Progenitor cell of endocrine pancreas (in vitro differentiated cells): ENCODE data around the gene SH3GLB2. TPM values are rescaled to one million over a fixed set of nuclear protein-coding genes. Genes with fewer than 3 reads are reported as not detected.

Experiments used
- DNase-seq: peaks from one replicate; pipeline ENCODE4 v3.0.0; 2021; ENCODE audit warnings: low spot score; ENCODE audit not compliant: unreplicated experiment
- H3K27ac Mint-ChIP-seq: 2 replicates; pipeline ENCODE4 v1.8.0; 2021; ENCODE audit warnings: mild to moderate bottlenecking, moderate library complexity, mixed read lengths
- H3K27me3 Mint-ChIP-seq: 2 replicates; pipeline ENCODE4 v1.8.0; 2021; ENCODE audit warnings: mixed read lengths
- H3K36me3 Mint-ChIP-seq: 2 replicates; pipeline ENCODE4 v1.8.0; 2022; ENCODE audit warnings: mixed read lengths; ENCODE audit not compliant: insufficient read depth
- H3K4me1 Mint-ChIP-seq: 2 replicates; pipeline ENCODE4 v1.8.0; 2021; ENCODE audit warnings: low read depth, mixed read lengths
- H3K4me3 Mint-ChIP-seq: 2 replicates; pipeline ENCODE4 v1.8.0; 2021; ENCODE audit warnings: low read depth, mild to moderate bottlenecking, moderate library complexity, mixed read lengths
- H3K9me3 Mint-ChIP-seq: 2 replicates; pipeline ENCODE4 v1.8.0; 2021; ENCODE audit warnings: low read depth, mixed read lengths
- total RNA-seq: library from RNA; stranded (reverse); gene quantifications from 2 replicates; pipeline ENCODE4 v1.2.1, GENCODE V29; 2021
- TF ChIP-seq, protein P1 (sequence below): fragments of 200-600 bp; sonication (generic); IDR thresholded peaks from one replicate; pipeline ENCODE4 v1.5.0; 2021; ENCODE audit warnings: antibody characterized with exemption, mild to moderate bottlenecking; ENCODE audit not compliant: unreplicated experiment

SH3GLB2 gene
- total RNA-seq, 1 donor from 2014 or later, result 183 TPM

DNA sequence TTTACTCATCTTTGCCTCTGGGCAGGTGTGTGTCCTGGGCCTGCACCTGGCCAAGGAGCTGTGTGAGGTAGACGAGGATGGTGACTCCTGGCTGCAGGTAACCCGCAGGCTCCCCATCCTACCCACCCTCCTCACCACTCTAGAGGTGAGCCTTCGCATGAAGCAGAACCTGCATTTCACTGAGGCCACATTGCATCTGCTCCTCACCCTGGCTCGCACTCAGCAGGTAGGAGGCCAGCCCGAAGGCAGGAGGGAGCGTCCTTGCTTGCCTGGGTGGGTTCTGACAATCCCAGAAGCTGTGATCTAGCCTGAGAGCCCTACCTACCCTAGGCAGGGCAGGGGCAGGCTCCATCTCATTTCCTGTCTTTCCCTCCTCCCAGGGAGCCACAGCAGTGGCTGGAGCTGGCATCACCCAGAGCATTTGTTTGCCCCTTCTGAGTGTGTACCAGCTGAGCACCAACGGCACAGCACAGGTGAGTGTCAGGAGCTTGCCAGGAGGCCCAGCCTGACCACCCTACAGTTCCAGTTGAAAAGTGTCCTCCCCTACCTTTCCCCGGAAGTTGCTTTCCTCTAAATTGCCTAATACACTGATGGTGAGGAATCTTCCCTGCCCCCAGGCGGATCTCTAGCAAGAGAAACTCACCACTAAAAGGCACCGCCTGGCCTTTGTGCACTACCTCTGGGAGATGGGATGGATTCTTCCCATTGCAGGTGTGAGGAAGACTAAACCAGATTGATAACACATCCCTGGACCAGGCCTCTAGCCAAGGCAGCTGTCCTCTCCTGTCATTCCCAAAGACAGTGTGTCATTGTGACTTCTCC lies 26.4 kb downstream of the SH3GLB2 start:
- H3K9me3 Mint-ChIP-seq, result no peaks in the 10 kb centered on the region
- peaks cover 24% of the 10 kb centered on the region for H3K36me3 Mint-ChIP-seq
- H3K27me3 Mint-ChIP-seq, result no peaks in the 10 kb centered on the region
- no peak for DNase-seq
- H3K4me1 Mint-ChIP-seq, result no peaks in the 10 kb centered on the region
- H3K27ac Mint-ChIP-seq, result peak overlapping the region; percentile 73
- TF ChIP-seq, protein P1, sequence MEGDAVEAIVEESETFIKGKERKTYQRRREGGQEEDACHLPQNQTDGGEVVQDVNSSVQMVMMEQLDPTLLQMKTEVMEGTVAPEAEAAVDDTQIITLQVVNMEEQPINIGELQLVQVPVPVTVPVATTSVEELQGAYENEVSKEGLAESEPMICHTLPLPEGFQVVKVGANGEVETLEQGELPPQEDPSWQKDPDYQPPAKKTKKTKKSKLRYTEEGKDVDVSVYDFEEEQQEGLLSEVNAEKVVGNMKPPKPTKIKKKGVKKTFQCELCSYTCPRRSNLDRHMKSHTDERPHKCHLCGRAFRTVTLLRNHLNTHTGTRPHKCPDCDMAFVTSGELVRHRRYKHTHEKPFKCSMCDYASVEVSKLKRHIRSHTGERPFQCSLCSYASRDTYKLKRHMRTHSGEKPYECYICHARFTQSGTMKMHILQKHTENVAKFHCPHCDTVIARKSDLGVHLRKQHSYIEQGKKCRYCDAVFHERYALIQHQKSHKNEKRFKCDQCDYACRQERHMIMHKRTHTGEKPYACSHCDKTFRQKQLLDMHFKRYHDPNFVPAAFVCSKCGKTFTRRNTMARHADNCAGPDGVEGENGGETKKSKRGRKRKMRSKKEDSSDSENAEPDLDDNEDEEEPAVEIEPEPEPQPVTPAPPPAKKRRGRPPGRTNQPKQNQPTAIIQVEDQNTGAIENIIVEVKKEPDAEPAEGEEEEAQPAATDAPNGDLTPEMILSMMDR, result no peak
- no peak overlapping the region for H3K4me3 Mint-ChIP-seq

DNA sequence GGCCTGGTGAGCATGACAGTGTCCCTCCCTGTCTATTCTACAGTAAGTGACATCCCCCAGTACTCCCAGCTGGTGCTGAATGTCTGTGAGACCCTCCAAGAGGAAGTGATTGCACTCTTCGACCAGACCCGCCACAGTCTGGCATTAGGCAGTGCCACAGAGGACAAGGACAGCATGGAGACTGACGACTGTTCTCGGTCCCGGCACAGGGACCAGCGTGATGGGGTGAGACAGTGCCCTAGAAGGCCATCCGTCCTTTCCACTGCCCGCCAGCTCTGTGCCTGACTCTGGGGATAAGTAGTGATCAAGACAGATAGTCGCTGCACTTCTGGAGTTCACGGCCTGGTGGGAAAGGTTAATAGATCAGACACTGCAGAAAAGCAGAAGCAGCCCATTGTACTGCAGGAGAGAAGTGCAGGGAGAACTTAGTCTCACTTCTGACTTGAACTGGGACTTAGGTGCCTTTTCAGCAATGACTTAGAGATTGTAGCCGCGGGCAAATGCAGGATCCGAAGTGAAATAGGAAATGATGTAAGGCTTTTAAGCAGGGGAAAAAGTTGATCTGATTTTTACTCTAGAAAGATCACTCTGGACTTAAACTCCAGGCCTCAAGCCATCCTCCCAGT lies 28.4 kb downstream of the SH3GLB2 start:
- no peaks in the 10 kb centered on the region for H3K4me1 Mint-ChIP-seq
- H3K4me3 Mint-ChIP-seq, result no peak overlapping the region
- no peaks in the 10 kb centered on the region for H3K27me3 Mint-ChIP-seq
- peaks cover 28% of the 10 kb centered on the region for H3K36me3 Mint-ChIP-seq
- no peak overlapping the region for H3K27ac Mint-ChIP-seq
- TF ChIP-seq, protein P1, result no peak
- no peaks in the 10 kb centered on the region for H3K9me3 Mint-ChIP-seq
- DNase-seq, result no peak

DNA sequence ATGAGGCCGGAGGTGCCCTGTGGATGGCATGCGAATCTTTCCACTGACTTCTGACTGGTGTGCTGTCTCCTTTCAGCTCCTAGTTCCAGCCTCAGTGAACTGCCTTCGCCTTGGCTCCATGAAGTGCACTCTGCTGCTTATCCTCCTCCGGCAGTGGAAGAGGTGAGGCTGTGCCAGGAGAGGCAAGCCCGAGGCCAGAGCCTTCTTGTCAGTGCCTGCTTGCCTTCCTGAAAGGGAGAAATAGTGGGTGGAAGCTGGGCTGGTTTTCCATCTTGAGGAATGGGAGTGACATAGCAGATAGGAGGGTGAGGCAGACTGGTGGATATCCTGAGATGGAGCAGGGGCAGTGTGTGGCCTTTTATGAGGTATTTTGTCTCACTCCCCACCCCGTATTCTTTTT lies 29.7 kb downstream of the SH3GLB2 start:
- peaks cover 36% of the 10 kb centered on the region for H3K36me3 Mint-ChIP-seq

DNA sequence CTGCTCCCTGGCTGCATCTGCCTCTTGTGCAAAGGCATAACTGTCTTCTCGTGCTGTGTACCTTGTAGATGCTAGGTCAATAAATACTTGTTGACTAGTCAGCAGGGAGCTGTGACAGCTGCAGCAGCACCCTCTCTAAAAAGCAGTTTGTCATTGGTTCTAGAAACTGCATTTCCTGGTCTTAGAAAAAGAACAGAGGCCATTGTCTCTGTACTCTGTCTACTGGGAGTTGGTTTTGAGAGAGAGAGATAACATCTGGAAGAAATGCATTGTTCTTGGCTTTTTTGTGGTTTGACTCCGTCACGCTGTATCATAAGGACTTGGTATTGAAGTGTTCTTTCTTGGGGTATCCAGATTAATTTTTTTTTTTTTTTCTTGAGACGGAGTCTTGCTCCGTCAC lies 32.3 kb downstream of the SH3GLB2 start:
- Mint-ChIP-seq H3K4me3 (no peak overlapping the region), H3K9me3 (no peaks in the 10 kb centered on the region), H3K27me3 (no peaks in the 10 kb centered on the region), H3K36me3 (peaks cover 33% of the 10 kb centered on the region), H3K27ac (no peak overlapping the region), H3K4me1 (no peaks in the 10 kb centered on the region)
- TF ChIP-seq, protein P1, result no peak
- no peak for DNase-seq

More for the DNA sequence above, 29.7 kb downstream of the SH3GLB2 start:
- Mint-ChIP-seq H3K9me3 (no peaks in the 10 kb centered on the region), H3K4me1 (no peaks in the 10 kb centered on the region), H3K27me3 (no peaks in the 10 kb centered on the region), H3K4me3 (no peak overlapping the region), H3K27ac (no peak overlapping the region)
- no peak for DNase-seq
- TF ChIP-seq, protein P1, result no peak

DNA sequence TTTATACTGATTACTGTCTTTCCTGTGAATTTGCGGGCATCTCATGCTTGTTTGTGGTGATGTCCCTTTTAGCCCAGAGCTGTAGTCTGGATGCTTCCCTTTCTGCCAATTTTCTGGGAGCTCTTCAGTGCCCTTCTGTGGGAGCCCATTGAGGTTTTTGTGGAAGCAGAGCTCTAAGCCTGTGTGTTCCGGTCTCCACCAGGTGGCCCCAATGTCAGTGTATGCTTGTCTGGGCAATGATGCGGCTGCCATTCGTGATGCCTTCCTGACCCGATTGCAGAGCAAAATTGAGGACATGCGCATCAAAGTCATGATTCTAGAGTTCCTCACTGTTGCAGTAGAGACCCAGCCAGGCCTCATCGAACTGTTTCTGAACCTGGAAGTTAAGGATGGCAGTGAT lies 35.1 kb downstream of the SH3GLB2 start:
- DNase-seq, result no peak
- Mint-ChIP-seq H3K9me3 (no peaks in the 10 kb centered on the region), H3K36me3 (peaks cover 25% of the 10 kb centered on the region), H3K27ac (no peak overlapping the region), H3K4me1 (no peaks in the 10 kb centered on the region), H3K27me3 (no peaks in the 10 kb centered on the region), H3K4me3 (no peak overlapping the region)
- TF ChIP-seq, protein P1, result peak; percentile 36
